LNCAP (cell line): Measurements from ENCODE around the gene UQCRC1.

ENCODE experiments used
- CTCF ChIP-seq: fragments of 450-650 bp; IDR thresholded peaks from 2 replicates; pipeline ENCODE4 v1.5.1; 2017; ENCODE audit warnings: mild to moderate bottlenecking

The UQCRC1 gene

GRCh38 chr3:48555231-48555948 is 54.1 kb downstream of the UQCRC1 start:
- TF ChIP-seq CTCF: no peak

- TF ChIP-seq CTCF: no peak
These were observed 55.3 kb downstream of the UQCRC1 start for GRCh38 chr3:48553886-48554845.

DNA sequence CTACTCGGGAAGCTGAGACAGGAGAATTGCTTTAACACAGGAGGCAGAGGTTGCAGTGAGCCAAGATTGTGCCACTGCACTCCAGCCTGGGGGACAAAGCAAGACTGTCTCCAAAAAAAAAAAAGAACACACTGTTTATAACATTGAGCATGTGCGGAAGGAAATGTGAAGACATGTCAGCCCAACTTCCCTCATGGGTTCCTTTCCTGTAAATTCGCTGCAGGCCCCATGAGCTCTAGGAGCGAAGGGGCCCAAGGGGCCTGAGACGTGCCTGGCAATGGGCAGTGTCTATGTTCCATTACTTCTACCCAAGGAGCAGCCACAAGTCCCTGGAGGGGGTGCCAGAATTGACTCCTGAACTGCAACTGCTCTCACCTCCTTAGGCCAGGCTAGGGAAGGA is 56.1 kb downstream of the UQCRC1 start:
- no peak for TF ChIP-seq CTCF

GRCh38 chr3:48552111-48552951 is 57.1 kb downstream of the UQCRC1 start:
- no peak for TF ChIP-seq CTCF
